ENCODE results near the gene ZBTB37.

The ZBTB37 gene

GRCh38 chr1:173868266-173869020 is at the start of gene ZBTB37:
ZBTB37 (plus strand) TSS chr1:173868380; CDS start chr1:173870226, 1,846 bp downstream.
- TF ChIP-seq, protein P1, sequence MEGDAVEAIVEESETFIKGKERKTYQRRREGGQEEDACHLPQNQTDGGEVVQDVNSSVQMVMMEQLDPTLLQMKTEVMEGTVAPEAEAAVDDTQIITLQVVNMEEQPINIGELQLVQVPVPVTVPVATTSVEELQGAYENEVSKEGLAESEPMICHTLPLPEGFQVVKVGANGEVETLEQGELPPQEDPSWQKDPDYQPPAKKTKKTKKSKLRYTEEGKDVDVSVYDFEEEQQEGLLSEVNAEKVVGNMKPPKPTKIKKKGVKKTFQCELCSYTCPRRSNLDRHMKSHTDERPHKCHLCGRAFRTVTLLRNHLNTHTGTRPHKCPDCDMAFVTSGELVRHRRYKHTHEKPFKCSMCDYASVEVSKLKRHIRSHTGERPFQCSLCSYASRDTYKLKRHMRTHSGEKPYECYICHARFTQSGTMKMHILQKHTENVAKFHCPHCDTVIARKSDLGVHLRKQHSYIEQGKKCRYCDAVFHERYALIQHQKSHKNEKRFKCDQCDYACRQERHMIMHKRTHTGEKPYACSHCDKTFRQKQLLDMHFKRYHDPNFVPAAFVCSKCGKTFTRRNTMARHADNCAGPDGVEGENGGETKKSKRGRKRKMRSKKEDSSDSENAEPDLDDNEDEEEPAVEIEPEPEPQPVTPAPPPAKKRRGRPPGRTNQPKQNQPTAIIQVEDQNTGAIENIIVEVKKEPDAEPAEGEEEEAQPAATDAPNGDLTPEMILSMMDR (conservative IDR thresholded peaks at IDR 0.05) = no peak
- TF ChIP-seq ZFX (IDR thresholded peaks at IDR 0.05) = no peak
- H3K27ac ChIP-seq = peak within 1 kb of the TSS; percentile 90

DNA sequence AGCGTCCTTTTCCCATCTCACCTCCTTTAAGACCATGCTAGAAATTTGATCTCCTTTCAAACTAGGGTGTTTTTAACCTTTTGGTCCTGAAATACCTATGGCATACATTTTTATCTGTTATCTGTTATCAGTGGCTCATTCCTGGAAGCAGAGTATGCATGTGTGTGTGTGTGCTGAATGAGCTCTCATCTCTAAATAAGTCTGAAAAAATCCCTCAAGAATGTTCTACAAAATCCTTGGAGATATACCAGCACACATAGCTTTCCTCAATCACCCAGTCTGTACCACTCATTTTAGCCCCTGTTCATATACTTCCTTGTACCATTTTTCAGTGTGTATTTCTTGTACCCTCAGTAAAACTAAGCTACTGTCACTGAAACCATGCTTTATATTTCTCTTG is 49.7 kb upstream of the ZBTB37 start:
- no peak overlapping the region for H3K27ac ChIP-seq
- TF ChIP-seq, protein P1 (conservative IDR thresholded peaks at IDR 0.05) = no peak
- no peak for TF ChIP-seq ZFX (IDR thresholded peaks at IDR 0.05)

DNA sequence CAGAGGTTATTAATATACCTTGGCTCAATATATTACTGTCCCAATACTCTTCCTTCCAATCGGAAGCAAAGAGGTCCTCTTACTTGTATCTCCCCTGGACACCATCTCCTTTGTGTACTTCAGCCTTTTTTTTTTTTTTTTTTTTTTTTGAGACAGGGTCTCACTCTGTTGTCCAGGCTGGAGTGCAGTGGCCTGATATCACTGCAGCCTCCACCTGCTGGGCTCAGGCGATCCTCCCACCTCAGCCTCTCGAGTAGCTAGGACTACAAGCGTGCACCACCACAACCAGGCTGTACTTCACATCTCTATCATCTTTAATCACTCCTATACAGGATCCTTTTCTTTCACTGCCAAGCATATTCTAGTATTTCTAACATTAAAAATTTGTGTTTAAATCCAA is 46.5 kb upstream of the ZBTB37 start:
- TF ChIP-seq, protein P1 (conservative IDR thresholded peaks at IDR 0.05) = no peak
- no peak for TF ChIP-seq ZFX (IDR thresholded peaks at IDR 0.05)
- H3K27ac ChIP-seq = no peak overlapping the region

DNA sequence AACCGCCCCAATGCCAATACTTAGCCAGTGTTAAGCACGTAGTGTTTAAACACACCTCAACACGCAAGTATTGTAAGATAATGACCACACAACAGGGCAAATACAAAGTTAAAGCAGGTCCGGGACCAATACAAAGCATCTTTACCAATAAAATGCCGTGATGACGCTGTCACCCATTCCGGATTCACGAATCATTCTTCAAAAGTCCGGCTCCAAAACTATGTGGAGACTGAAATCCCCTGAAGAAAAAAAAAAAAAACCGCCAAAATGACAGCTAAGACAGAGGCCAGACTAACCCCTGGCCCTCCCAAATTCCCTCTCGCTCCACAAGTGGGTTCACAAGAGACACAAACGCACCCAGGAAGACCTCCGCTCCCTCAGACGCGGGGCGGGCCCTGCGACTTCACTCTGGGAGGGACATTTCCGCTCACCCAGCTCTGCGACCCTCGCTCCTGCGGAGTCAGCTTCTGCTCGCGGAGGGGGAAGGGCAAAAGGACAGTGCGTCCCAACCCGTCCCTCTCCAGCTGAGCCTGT is 44.3 kb upstream of the ZBTB37 start:
- H3K27ac ChIP-seq = peak overlapping the region; percentile 91
- 0 out of 2 replicates have a peak, but pooled peaks have one; percentile 30 for TF ChIP-seq ZFX (IDR thresholded peaks at IDR 0.05)
- TF ChIP-seq, protein P1 (conservative IDR thresholded peaks at IDR 0.05) = no peak

GRCh38 chr1:173824315-173825081 is 43.7 kb upstream of the ZBTB37 start, which contains the start of the genes CENPL and DARS2:
CENPL (minus strand) TSS chr1:173824883; CDS start chr1:173811299, 13,584 bp downstream.
DARS2 (plus strand) TSS chr1:173824673; CDS start chr1:173825230, 557 bp downstream.
- TF ChIP-seq, protein P1 (conservative IDR thresholded peaks at IDR 0.05) = no peak
- TF ChIP-seq ZFX (IDR thresholded peaks at IDR 0.05) = no peak
- H3K27ac ChIP-seq = peak within 1 kb of the TSS; percentile 91

DNA sequence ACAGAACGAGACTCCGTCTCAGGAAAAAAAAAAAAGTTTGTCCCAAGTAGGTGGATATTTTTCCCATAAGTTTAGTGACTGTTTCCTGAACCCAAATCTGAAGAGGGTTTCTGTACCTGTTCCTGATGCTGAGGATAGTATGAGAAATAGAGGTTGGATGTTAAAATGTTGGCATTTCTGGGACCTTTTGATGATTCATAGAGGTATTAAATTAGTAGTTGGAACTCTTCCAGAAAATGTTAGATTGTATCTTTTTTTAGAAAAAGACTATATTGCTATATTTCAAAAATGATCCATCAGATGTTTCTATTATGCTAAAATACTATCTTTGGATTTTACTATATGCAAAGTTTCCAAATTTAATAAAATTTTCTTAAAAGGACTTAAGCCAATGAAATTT is 40.6 kb upstream of the ZBTB37 start:
- no peak overlapping the region for H3K27ac ChIP-seq
- no peak for TF ChIP-seq ZFX (IDR thresholded peaks at IDR 0.05)
- TF ChIP-seq, protein P1 (conservative IDR thresholded peaks at IDR 0.05) = no peak

All from C4-2B (cell line).